Measurements from ENCODE around the gene LPP.

LPP gene

GRCh38 chr3:188482929-188483328 is 329.0 kb downstream of the LPP start:
- DNase-seq, result no peak

DNA sequence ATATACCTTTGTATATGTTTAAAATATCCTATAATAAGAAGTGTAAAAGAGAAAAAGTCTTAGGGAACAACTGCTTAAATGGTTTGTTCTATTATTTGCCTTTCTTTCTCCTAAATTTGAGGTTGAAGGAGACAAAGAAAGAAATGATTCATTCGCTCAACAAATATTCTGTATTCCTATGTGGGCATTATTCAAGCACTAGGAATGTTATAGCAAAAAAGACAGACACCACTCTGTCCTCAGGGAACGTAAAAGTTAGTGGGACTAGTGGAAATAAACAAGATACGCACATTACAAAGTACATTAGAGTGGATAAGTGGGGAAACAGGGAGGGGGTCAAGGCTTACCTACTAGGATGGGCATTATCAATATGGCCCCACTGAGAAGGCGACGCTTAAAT is 332.2 kb downstream of the LPP start:
- DNase-seq, result no peak

- DNase-seq, result no peak
Measured at GRCh38 chr3:188486952-188487351, 333.0 kb downstream of the LPP start.

DNA sequence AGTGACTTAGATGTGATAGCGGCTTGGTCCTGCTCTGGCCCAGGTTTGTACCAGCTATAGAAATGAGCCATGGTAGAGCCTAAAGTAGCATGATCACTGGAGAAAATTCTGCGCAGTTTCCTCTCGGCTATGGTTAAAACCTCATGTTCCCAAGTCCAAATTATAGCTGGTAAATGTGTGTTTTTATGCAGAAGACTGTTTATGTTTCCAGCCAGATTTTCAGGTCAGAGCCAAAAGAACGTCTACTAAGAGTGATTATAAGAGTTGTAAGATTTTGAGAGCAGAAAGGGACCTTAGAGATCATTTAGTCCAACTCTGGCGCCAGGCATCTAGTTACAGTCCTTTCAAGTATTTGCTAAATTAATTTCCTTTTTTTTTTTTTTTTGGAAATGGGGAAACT is 333.7 kb downstream of the LPP start:
- DNase-seq, result no peak

DNA sequence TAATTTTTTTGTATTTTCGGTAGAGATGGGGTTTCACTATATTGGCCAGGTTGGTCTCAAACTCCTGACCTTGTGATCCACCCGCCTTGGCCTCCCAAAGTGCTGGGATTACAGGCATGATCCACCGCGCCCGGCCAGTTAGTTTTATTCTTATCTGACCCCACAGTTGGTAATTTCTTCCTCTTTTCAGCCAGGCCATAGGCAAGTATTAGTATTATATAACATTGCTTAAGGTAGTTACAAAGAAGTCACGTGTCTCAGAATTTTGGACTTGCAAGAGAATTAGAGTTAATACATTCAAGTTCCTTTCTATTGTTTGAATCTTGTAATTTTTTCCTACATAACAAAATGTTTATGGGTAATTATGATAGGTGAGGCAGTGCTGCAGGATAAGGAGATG is 334.8 kb downstream of the LPP start:
- DNase-seq, result no peak

DNA sequence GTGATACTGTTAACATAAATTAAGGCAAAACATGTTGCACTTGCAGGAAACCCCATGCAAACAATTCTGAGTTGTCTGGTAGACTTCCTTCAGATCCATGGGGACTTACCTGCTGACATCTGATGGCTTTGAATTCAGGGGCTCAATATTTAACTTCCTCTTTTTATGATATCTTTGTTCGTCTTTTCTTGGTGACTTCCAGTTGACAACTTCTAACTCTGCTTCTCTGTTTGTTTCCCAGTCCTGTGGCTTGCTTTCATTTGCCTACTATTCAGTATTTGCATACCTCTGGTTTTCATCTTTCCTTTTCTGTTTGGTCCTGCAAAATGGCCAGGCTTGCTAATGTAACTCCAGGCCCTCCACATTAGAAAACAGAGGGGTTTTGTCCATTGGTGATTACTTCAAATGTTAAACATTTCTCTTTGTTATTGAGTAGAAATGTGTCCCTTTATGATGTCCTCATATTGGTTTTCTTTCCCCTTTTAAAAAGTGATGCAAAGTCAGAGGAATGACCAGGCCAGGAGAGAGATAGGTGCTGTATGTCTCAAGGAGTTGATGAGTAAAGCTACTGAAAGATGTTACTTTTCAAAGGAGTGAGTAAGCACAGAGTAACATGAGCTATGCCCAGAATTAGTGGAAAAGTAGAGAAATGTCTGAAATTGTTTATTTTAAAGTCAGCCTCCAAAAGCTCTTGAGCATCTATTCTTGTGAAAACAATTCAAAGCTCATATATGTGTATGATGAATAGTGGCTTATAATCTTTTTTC is 335.9 kb downstream of the LPP start:
- DNase-seq, result no peak

DNA sequence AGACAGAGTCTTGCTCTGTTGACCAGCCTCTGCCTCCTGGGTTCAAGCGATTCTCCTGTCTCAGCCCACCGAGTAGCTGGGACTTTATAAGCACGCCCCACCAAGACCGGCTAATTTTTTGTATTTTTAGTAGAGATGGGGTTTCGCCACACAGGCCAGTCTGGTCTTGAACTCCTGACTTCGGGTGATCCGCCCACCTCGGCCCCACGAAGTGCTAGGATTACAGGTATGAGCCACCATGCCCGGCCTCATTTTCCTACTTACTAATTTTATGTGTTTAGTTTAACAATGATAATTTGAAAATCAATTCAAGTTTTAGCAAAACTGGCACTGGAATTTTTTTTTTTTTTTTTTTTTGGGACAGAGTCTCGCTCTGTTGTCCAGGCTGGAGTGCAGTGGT is 336.5 kb downstream of the LPP start:
- no peak for DNase-seq

GRCh38 chr3:188491276-188491687 is 337.3 kb downstream of the LPP start:
- DNase-seq, result no peak

GRCh38 chr3:188496390-188496789 is 342.4 kb downstream of the LPP start:
- no peak for DNase-seq

DNA sequence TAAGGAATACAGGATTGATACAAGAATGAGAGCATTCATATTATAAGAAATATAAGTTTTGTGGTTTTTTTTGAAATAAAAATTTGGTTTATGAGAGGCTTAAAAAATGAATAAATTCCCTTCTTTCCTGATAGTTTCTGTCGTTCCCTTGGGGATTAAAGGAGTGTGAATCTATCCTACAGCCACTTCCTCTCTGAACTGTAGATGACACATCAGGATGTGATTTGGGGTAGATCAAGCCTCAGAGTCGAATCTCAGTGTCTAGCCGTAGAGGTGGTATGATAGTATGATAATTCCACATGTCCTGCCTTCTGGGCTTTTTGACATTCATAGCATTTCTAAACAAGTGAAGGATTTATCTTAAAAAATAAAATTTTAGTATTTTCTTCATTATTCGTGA is 343.1 kb downstream of the LPP start:
- DNase-seq, result no peak

GRCh38 chr3:188503647-188504046 is 349.7 kb downstream of the LPP start:
- DNase-seq, result no peak

DNA sequence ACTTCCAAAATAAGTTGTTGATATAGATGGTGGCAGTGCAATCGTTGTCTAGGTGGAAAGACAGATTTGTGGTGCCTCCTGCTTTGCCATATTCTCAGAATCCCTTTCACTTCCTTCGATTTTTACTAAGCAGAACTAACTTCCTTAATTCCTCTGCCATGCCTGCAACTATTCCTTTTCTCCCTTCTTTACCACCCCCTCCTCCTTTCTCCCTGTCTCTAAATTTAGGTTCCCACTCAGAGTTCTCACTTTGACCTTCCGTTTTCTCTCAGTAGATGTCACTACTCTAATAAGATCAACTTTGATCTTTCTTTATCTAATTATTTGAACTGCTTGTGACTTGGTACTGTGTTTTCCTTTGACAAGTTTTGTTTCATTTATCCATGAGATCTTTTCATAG is 351.2 kb downstream of the LPP start:
- no peak for DNase-seq

DNA sequence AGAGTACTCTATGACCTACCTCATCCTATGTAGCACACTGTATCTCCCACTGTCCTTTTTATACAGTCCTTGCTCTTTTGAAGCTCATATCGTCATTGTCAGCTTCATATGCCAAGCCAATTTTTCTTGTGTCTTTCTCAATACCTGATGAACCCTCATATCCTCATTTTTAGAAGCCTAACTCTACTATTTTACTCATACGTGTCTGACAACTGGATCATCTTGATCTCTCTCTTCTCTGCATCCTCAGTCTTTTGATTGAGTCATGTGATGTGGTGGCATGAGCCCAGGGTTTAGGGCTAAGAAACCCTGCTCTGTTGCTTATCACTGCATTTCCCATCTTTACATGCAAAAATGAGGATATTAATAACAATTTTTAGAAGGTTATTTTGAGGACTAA is 352.0 kb downstream of the LPP start:
- no peak for DNase-seq

DNA sequence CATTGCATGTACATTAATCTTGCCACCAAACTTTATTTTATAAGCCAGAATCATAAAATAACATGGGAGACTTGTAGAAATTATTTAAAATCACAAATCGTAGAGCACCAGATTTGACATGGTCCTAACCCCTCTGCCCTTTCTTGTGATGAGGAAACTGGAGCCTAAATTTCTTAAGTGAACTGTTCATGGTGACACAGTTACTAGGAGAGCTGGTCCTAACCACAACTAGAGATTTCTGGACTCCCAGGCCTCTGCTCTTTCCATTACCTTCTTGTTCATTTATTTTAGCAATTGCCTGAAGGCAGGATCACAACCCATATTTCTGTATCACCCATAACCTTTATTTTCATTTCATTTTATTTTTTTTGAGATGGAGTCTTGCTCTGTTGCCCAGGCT is 352.5 kb downstream of the LPP start:
- DNase-seq, result no peak

- peak in 7 of 14 donors; percentile 3 to 26 (median 15) for DNase-seq
Measured at GRCh38 chr3:188507244-188507720, 353.3 kb downstream of the LPP start.

DNA sequence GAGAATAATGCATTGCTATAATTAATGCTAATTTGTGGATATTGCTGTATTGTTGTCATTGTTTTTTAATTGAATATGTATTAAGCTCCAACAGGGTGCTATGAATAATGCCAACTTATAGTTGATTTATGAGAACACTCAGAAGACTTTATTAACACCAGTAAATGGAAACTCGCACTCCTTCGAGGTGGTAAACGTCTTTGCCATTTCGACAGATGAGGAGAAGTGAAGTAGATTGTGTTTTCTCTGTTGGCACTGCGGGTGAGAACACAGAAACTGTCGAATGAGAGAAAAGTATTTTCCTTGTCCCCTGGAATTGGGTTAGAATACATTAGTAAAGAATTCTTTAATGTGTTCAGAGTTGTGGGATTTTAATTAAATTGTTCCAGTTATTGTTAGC is 354.5 kb downstream of the LPP start:
- no peak for DNase-seq

- no peak for DNase-seq
Measured at GRCh38 chr3:188509316-188509715, 355.4 kb downstream of the LPP start.

GRCh38 chr3:188510366-188510765 is 356.4 kb downstream of the LPP start:
- no peak for DNase-seq

- DNase-seq, result no peak
Measured at GRCh38 chr3:188513662-188514328, 359.8 kb downstream of the LPP start.

DNA sequence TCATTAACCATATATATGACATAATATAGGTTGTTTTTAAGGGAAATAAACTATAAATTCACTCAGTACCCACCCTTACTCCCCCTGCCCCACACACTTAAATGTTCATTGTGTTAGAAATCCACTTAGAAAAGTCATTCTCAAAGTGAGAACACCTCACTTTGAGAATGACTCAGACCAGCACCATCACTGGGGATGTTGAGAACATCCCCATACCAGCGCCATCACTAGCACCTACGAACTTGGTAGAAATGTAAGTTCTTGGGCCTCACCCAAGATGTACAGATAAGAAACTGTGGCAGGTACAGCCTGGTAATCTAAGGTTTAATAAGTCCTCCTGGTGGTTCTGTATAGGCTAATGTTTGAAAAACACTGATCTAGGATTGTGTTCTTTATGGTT is 362.6 kb downstream of the LPP start:
- no peak for DNase-seq

- no peak for DNase-seq
Measured at GRCh38 chr3:188518416-188518815, 364.5 kb downstream of the LPP start.

GRCh38 chr3:188518835-188519452 is 365.0 kb downstream of the LPP start:
- DNase-seq, result no peak

DNA sequence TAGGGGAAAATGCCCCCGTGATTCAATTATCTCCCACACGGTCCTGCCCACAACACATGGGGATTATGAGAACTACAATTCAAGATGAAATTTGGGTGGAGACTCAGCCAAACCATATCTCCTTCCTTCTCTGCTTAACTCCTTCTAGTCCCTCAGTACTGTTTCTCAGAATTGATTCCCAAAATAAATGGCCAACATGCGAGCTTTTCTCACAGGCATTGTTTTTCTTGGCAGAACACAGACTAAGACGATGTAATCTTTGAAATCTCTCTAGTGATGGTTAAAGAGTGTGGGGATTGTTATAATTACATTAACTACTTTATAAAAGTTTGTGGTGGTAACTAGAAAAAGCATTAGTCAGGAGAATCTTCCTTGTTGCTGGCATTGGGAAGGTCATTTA is 366.5 kb downstream of the LPP start:
- DNase-seq, result no peak

DNA sequence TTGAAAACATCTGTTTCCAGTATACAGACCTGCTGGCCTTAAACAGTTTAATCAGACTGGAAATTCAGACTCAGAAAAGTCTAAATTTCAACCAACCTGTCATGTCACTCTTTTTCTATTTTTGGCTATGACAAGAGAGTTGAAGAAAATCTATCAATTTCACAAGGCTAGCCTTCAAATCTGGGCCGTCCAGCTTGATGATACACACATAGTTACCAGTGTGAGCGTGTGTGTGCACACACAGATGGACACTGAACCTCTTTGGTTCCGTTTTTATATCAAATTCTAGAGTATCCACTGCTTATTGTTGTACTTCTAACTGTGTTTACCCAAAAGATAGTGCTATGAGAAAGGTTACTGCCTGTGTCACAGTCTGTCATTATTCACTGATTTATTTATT is 368.2 kb downstream of the LPP start:
- no peak for DNase-seq
